Breast epithelium (tissue), 4 donors: ENCODE data around the gene UGT1A9. TPM values are rescaled to one million over a fixed set of nuclear protein-coding genes. Genes with fewer than 3 reads are reported as not detected.
"Not testable (repeated sequence)": the region's sequence is repeated elsewhere in the genome, so short reads cannot be mapped to it uniquely, and the experiment has no call there.

ENCODE experiments used
- DNase-seq, 2 donors: peaks; one replicate each; pipeline ENCODE4 v3.0.0-alpha.2; 2019; ENCODE audit warnings: low spot score in 2 of 2
- H3K27ac ChIP-seq, 2 donors: fragments of 200-600 bp; sonication (generic) in 1 of 2; one replicate each; pipeline ENCODE4 v1.5.1; 2016 to 2019; ENCODE audit warnings: mild to moderate bottlenecking in 1 of 2
- H3K27me3 ChIP-seq, 2 donors: fragments of 200-600 bp; sonication (generic) in 1 of 2; one replicate each; pipeline versions ENCODE4 v1.5.1 to v1.6.0; 2017 to 2019; ENCODE audit warnings: control low read depth in 1 of 2, mild to moderate bottlenecking in 1 of 2
- H3K36me3 ChIP-seq: fragments of 200-600 bp; one replicate; pipeline ENCODE4 v1.5.1; 2019
- H3K4me1 ChIP-seq, 2 donors: fragments of 200-600 bp; sonication (generic); one replicate each; pipeline ENCODE4 v1.5.1; 2016 to 2019; ENCODE audit warnings: control low read depth in 1 of 2
- H3K4me3 ChIP-seq, 3 donors: fragments of 200-600 bp; sonication (generic); 1 replicate in 2 of 3; 2 replicates in 1 of 3; pipeline ENCODE4 v1.5.1; 2016 to 2019; ENCODE audit warnings: mild to moderate bottlenecking in 3 of 3, moderate library complexity in 2 of 3
- H3K9me3 ChIP-seq, 2 donors: fragments of 200-600 bp; sonication (generic) in 1 of 2; one replicate each; pipeline ENCODE4 v1.5.1; 2016 to 2019; ENCODE audit warnings: control low read depth in 1 of 2
- POLR2A ChIP-seq: fragments of 450-650 bp; IDR thresholded peaks from one replicate; pipeline ENCODE4 v1.6.1; 2016; ENCODE audit warnings: antibody characterized with exemption, mild to moderate bottlenecking, moderate library complexity
- POLR2AphosphoS5 ChIP-seq, 3 donors: sonication (generic); formaldehyde crosslinking; IDR thresholded peaks; one replicate each; pipeline ENCODE4 v1.6.1; 2017; ENCODE audit warnings: antibody characterized with exemption in 3 of 3
- intact Hi-C: fragments of 100-400 bp; cut with DNase I; formaldehyde crosslinking; loops from one replicate; pipeline ENCODE4 v1.15.1; 2023; ENCODE audit warnings: low total_unique reads
- total RNA-seq, 3 donors: library from RNA; depleted of rRNA; stranded (reverse); fragments of >200 nt; gene quantifications; one replicate each; pipeline ENCODE4 v1.1.0, GENCODE V29; 2016
- TF ChIP-seq, protein P1 (sequence below), 3 donors: fragments of 450-650 bp; IDR thresholded peaks; one replicate each; pipeline ENCODE4 v1.5.1; 2016 to 2017; ENCODE audit warnings: antibody characterized with exemption in 3 of 3, mild to moderate bottlenecking in 3 of 3, moderate library complexity in 3 of 3

The UGT1A9 gene
- total RNA-seq, 3 donors from 2014 or later, result not detected

GRCh38 chr2:233718552-233718951 is 46.9 kb downstream of the UGT1A9 start, which contains the start of gene UGT1A4:
UGT1A4 (plus strand) TSS chr2:233718736; CDS start chr2:233718821, 85 bp downstream.
- no peak for TF ChIP-seq POLR2A
- TF ChIP-seq, protein P1, sequence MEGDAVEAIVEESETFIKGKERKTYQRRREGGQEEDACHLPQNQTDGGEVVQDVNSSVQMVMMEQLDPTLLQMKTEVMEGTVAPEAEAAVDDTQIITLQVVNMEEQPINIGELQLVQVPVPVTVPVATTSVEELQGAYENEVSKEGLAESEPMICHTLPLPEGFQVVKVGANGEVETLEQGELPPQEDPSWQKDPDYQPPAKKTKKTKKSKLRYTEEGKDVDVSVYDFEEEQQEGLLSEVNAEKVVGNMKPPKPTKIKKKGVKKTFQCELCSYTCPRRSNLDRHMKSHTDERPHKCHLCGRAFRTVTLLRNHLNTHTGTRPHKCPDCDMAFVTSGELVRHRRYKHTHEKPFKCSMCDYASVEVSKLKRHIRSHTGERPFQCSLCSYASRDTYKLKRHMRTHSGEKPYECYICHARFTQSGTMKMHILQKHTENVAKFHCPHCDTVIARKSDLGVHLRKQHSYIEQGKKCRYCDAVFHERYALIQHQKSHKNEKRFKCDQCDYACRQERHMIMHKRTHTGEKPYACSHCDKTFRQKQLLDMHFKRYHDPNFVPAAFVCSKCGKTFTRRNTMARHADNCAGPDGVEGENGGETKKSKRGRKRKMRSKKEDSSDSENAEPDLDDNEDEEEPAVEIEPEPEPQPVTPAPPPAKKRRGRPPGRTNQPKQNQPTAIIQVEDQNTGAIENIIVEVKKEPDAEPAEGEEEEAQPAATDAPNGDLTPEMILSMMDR (IDR thresholded peaks at IDR 0.05), result no peak
- TF ChIP-seq POLR2AphosphoS5 (IDR thresholded peaks at IDR 0.05), result no peak
- H3K4me1 ChIP-seq, result no peaks in the 10 kb centered on the region
- no peaks in the 10 kb centered on the region for H3K27me3 ChIP-seq
- no peak for DNase-seq
- H3K27ac ChIP-seq, result no peak within 1 kb of the TSS
- no peak within 1 kb of the TSS for H3K4me3 ChIP-seq
- intact Hi-C loops, result loop anchor here (10.0 kb wide), 1 partner anchor 274 kb away; no protein-coding TSS in a partner anchor
- H3K36me3 ChIP-seq, result no peaks in the 10 kb centered on the region
- H3K9me3 ChIP-seq, result no peaks in the 10 kb centered on the region

DNA sequence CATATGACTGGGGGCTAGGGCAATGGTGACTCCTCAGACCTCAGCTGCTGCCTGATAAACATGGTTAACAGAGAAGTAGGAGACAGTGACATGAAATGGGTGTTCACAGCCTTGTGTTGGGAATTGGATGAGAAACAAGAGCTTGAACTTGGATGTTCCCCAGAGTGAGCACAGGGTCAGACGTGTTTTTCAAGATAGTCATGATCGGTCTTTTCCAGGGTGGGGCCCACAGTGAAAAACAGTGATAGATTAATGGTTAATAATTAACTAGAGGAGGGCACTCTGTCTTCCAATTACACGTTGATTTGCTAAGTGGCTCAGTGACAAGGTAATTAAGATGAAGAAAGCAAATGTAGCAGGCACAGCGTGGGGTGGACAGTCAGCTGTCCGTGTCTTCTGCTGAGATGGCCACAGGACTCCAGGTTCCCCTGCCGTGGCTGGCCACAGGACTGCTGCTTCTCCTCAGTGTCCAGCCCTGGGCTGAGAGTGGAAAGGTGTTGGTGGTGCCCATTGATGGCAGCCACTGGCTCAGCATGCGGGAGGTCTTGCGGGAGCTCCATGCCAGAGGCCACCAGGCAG is 57.1 kb downstream of the UGT1A9 start, which contains the start of gene UGT1A3:
Gene UGT1A3, plus strand, starts transcription at position 320 of the 579 bp plus-strand sequence. Its CDS starts 85 bp downstream, at position 405.
- intact Hi-C loops, result no loop called here
- no peak for DNase-seq
- TF ChIP-seq POLR2AphosphoS5 (IDR thresholded peaks at IDR 0.05), result no peak
- TF ChIP-seq, protein P1 (IDR thresholded peaks at IDR 0.05), result no peak
- TF ChIP-seq POLR2A, result no peak

GRCh38 chr2:233736868-233737653 is 65.4 kb downstream of the UGT1A9 start:
- H3K4me3 ChIP-seq, DNase-seq, H3K4me1 ChIP-seq, H3K9me3 ChIP-seq, intact Hi-C loops, H3K27ac ChIP-seq, H3K36me3 ChIP-seq, H3K27me3 ChIP-seq: not testable (repeated sequence)

More for the DNA sequence above, 57.1 kb downstream of the UGT1A9 start, which contains the start of gene UGT1A3:
- Histone ChIP-seq H3K27me3 (peaks cover 0 to 5% of the 10 kb centered on the region in 2 donors), H3K27ac (no peak within 1 kb of the TSS), H3K4me1 (no peaks in the 10 kb centered on the region), H3K9me3 (no peaks in the 10 kb centered on the region), H3K4me3 (no peak within 1 kb of the TSS), H3K36me3 (no peaks in the 10 kb centered on the region)

- TF ChIP-seq POLR2AphosphoS5 (IDR thresholded peaks at IDR 0.05), result no peak
- TF ChIP-seq, protein P1 (IDR thresholded peaks at IDR 0.05), result no peak
- no peak for TF ChIP-seq POLR2A
- Histone ChIP-seq H3K4me3 (no peak overlapping the region), H3K4me1 (no peaks in the 10 kb centered on the region), H3K27me3 (no peaks in the 10 kb centered on the region), H3K36me3 (no peaks in the 10 kb centered on the region), H3K27ac (no peak overlapping the region), H3K9me3 (no peaks in the 10 kb centered on the region)
- intact Hi-C loops, result loop anchor here (5.0 kb wide), 1 partner anchor 146 kb away; no protein-coding TSS in a partner anchor
- no peak for DNase-seq
Observed at GRCh38 chr2:233740870-233741269, 69.2 kb downstream of the UGT1A9 start.

DNA sequence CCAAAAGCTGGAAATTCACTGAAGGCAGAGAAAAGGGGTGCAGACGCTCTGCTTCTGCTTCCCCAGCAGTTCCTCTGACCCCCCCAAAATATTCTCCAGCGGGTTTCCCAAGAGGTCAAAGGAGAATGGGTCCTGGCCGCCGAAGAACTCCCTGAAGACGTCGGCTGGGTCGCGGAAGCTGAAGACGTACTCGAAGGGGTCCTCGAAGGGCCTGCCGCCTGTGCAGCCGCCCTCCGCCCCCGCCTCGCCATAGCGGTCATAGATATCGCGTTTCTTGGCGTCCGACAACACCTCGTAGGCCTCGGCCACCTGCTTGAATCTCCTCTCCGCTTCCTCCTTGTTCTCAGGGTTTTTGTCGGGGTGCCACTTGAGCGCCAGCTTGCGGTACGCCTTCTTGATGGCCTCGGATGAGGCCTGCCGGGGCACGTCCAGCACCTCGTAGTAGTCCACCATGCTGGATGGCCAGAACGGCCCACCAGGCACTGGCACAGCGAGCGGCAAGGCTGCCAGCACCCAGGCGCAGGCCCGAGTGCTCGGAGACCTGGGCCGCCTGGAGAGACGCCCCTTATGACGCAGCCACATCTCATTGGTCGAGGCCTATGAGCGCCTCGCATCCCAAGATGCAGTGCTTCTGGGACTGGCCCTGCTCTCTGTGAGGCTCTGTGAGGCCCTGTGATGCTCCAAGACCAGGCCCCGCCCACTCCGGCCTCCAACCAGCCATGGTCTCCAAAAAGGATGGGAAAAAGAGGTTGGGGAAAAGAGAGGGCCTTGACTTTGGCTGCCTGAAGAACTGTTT is 72.0 kb downstream of the UGT1A9 start:
- no peaks in the 10 kb centered on the region for H3K27me3 ChIP-seq
- no peak for DNase-seq
- no peaks in the 10 kb centered on the region for H3K9me3 ChIP-seq
- no peak overlapping the region for H3K27ac ChIP-seq
- no peak overlapping the region for H3K4me3 ChIP-seq
- H3K36me3 ChIP-seq, result no peaks in the 10 kb centered on the region
- no peaks in the 10 kb centered on the region for H3K4me1 ChIP-seq
- TF ChIP-seq, protein P1 (IDR thresholded peaks at IDR 0.05), result no peak
- TF ChIP-seq POLR2A (no peak), POLR2AphosphoS5 (IDR thresholded peaks at IDR 0.05) (no peak)
- intact Hi-C loops, result loop anchor here (5.0 kb wide), 1 partner anchor 144 kb away; no protein-coding TSS in a partner anchor
